UCSD-AML1 (cell line): ENCODE data around the gene FOXE3.
"Not testable (repeated sequence)": the region's sequence is repeated elsewhere in the genome, so short reads cannot be mapped to it uniquely, and the experiment has no call there.

Source experiments
- DNase-seq: peaks from one replicate; lab custom pipeline; 2025; ENCODE audit not compliant: unreplicated experiment; lab: John Stamatoyannopoulos, UW

FOXE3 gene

GRCh38 chr1:47444562-47445465 is 28.7 kb downstream of the FOXE3 start:
- no peak for DNase-seq

- no peak for DNase-seq
Observed at GRCh38 chr1:47445823-47446550, 29.9 kb downstream of the FOXE3 start.

GRCh38 chr1:47448462-47449222 is 32.6 kb downstream of the FOXE3 start:
- no peak for DNase-seq

- DNase-seq: peak; percentile 23
Observed at GRCh38 chr1:47449822-47450552, 33.9 kb downstream of the FOXE3 start.

- DNase-seq: no peak
Observed at GRCh38 chr1:47450606-47451005, 34.5 kb downstream of the FOXE3 start.

- DNase-seq: no peak
Observed at GRCh38 chr1:47452426-47452825, 36.3 kb downstream of the FOXE3 start.

- not testable (repeated sequence) for DNase-seq
Observed at GRCh38 chr1:47453910-47454309, 37.8 kb downstream of the FOXE3 start.

- no peak for DNase-seq
Observed at GRCh38 chr1:47456250-47456649, 40.2 kb downstream of the FOXE3 start.

GRCh38 chr1:47457547-47457946 is 41.5 kb downstream of the FOXE3 start:
- not testable (repeated sequence) for DNase-seq

GRCh38 chr1:47459253-47459788 is 43.2 kb downstream of the FOXE3 start:
- no peak for DNase-seq

- DNase-seq: no peak
Observed at GRCh38 chr1:47460040-47460439, 44.0 kb downstream of the FOXE3 start.

GRCh38 chr1:47460456-47460855 is 44.4 kb downstream of the FOXE3 start:
- DNase-seq: no peak

GRCh38 chr1:47465605-47466004 is 49.5 kb downstream of the FOXE3 start:
- DNase-seq: no peak
